ENCODE results near the gene ANXA4.

ANXA4 gene

DNA sequence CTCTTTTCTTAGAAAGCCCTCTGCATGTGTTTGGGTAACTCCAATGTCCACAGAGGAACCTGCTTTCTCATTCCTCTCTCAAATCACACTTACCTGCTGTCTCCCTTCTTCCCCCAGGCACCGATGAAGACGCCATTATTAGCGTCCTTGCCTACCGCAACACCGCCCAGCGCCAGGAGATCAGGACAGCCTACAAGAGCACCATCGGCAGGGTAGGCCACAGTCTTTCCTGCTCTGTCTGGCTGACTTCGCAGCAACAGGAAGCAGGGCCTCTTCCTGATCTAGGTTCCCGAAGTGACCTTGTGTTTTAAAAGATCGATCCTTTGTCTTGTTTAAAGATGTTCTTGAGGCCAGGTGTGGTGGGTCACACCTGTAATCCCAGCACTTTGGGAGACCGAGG, 62.5 kb downstream of the ANXA4 start:
- no peak for DNase-seq (ENCODE audit: low spot score in 2 of 2)
- no peaks in the 10 kb centered on the region for H3K27me3 Mint-ChIP-seq
- ATAC-seq (ENCODE audit: low read depth), result no peak
- no peaks in the 10 kb centered on the region for H3K9me3 Mint-ChIP-seq
- H3K4me1 Mint-ChIP-seq, result peaks cover 26% of the 10 kb centered on the region
- H3K4me3 Mint-ChIP-seq, result peak overlapping the region; percentile 15
- H3K27ac Mint-ChIP-seq, result no peak overlapping the region
- peaks cover 17% of the 10 kb centered on the region for H3K36me3 Mint-ChIP-seq

DNA sequence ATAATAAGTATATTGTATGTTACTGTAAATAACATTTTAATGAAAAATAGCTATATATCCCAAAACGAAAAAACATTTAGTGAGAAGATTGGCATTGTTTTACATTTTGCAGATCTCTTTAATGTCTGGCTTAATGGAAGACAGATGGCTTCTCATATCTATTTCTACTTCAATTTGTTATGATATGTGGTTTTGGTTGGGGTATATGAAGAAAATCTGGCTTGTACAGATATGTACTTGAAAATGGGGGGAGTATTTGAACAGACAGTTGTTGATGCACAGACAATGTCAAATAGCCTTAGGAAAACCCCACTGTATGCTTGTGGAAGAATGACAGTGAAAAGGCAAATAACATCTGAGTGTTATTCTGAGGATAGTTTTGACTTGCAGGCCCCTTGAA, 64.0 kb downstream of the ANXA4 start:
- no peaks in the 10 kb centered on the region for H3K27me3 Mint-ChIP-seq
- peaks cover 20% of the 10 kb centered on the region for H3K4me1 Mint-ChIP-seq
- H3K27ac Mint-ChIP-seq, result no peak overlapping the region
- ATAC-seq (ENCODE audit: low read depth) (no peak), DNase-seq (ENCODE audit: low spot score in 2 of 2) (no peak)
- no peak overlapping the region for H3K4me3 Mint-ChIP-seq
- H3K9me3 Mint-ChIP-seq, result no peaks in the 10 kb centered on the region
- peaks cover 16% of the 10 kb centered on the region for H3K36me3 Mint-ChIP-seq

DNA sequence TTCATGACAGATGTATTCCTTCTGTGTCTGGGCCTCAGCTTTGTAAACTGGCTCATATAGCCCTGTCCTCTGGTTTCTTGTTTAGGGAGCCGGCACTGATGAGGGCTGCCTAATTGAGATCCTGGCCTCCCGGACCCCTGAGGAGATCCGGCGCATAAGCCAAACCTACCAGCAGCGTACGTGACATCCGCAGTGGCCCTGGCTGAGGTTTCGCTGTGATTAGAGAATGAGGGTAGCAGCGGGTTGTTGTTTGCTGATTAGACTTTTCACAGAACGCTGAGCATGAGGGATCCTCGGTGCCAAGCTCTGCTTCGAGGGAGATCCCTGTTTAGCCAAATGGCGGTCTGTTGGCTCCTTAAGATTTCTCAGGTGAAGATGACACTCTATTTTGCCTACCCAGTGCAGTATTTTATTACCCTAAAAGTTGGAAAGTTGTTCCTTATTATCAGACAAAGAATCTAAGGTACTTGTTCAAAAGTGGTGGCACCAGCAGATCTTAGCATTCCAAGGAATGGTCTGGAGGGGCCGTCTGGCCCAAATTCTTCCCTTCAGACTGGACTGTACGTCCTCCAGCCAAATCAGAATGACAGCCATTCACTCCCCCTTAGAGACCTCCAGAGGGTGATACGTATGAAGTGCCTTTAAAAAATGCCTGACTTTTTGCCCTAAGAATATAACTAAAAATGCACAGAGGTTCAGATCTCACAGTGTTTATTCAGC, 66.0 kb downstream of the ANXA4 start:
- no peak overlapping the region for H3K4me3 Mint-ChIP-seq
- no peaks in the 10 kb centered on the region for H3K27me3 Mint-ChIP-seq
- H3K4me1 Mint-ChIP-seq, result peaks cover 13% of the 10 kb centered on the region
- H3K36me3 Mint-ChIP-seq, result peaks cover 24% of the 10 kb centered on the region
- H3K9me3 Mint-ChIP-seq, result no peaks in the 10 kb centered on the region
- ATAC-seq (ENCODE audit: low read depth), result no peak
- no peak for DNase-seq (ENCODE audit: low spot score in 2 of 2)
- no peak overlapping the region for H3K27ac Mint-ChIP-seq

DNA sequence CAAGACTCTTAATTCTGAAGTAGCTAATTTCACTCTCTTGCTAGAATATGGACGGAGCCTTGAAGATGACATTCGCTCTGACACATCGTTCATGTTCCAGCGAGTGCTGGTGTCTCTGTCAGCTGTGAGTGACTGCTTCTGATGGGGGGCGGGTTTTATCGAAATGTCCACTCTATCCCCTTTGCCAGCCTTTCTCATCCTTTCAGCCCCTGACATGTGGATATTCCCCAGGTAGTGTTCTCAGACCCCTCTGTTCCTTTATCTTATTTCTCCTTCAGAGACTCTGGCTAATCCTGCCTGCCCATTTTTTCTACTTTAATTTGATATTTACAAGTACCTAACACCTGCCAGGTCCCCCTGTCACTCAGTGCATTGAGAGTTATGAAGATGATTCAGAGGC, 68.6 kb downstream of the ANXA4 start:
- Mint-ChIP-seq H3K4me1 (no peaks in the 10 kb centered on the region), H3K27ac (no peak overlapping the region), H3K4me3 (no peak overlapping the region), H3K36me3 (peaks cover 26% of the 10 kb centered on the region), H3K9me3 (no peaks in the 10 kb centered on the region), H3K27me3 (no peaks in the 10 kb centered on the region)
- DNase-seq (ENCODE audit: low spot score in 2 of 2) (no peak), ATAC-seq (ENCODE audit: low read depth) (no peak)

DNA sequence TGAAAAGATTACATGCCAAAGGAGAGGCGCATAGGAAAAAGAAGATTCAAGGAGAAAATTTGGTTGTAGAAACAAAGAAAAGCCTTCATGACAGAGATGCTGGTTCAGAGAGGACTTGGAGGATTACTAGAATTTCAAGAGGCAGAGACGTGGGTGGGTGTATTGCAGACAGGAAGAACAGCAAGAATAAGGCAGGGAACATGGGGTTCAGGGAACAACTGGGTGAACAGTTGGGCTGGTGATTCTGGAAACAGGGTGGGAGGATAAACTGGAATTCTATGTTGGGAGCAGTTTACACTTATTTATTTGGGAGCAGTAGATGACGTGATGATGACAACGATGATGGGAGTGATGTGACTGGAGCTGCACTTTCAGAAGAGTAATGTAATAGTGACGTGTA, 69.1 kb downstream of the ANXA4 start:
- Mint-ChIP-seq H3K27me3 (no peaks in the 10 kb centered on the region), H3K9me3 (no peaks in the 10 kb centered on the region), H3K27ac (no peak overlapping the region), H3K4me1 (no peaks in the 10 kb centered on the region), H3K4me3 (no peak overlapping the region), H3K36me3 (peaks cover 24% of the 10 kb centered on the region)
- no peak for DNase-seq (ENCODE audit: low spot score in 2 of 2)
- no peak for ATAC-seq (ENCODE audit: low read depth)

DNA sequence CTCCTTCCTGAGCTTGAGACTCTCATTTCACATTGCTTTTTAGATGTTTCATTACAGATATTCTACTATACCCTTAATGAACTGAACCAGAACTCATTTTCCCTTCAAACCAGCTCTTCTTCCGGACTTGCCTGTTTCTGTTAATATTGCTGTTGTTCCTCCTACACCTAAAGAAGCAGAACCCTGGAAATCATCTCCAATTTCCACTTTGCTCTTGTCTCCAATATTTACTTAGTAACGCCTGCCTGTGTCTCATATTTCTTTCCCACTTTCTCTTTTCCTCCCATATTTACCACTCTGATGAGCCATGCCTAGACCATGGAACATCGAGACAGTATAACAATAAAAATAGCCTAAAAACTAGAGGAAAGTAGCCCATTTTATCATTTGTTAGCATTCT, 69.7 kb downstream of the ANXA4 start:
- no peaks in the 10 kb centered on the region for H3K27me3 Mint-ChIP-seq
- H3K9me3 Mint-ChIP-seq, result no peaks in the 10 kb centered on the region
- ATAC-seq (ENCODE audit: low read depth), result no peak
- DNase-seq (ENCODE audit: low spot score in 2 of 2), result no peak
- no peaks in the 10 kb centered on the region for H3K4me1 Mint-ChIP-seq
- no peak overlapping the region for H3K4me3 Mint-ChIP-seq
- H3K36me3 Mint-ChIP-seq, result peaks cover 20% of the 10 kb centered on the region
- no peak overlapping the region for H3K27ac Mint-ChIP-seq

DNA sequence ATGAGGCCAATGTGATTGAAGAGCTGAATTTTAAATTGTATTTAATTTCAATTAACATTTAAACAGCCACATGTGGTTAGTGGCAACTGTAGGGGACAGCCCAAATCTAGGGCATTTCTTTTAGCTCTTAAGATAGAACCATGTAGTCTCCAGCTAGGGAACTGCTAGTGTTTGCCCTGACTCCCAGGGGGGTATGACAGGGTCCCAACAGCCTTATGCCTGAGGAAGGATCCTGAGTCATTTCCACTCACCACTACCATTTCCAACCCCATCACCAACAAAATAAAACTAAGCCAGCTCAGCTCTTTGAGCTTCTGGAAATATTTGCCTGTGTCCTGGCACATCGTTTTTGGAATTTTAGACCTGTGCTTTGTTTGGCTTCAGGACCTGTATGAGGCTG, 73.8 kb downstream of the ANXA4 start:
- Mint-ChIP-seq H3K9me3 (no peaks in the 10 kb centered on the region), H3K27me3 (no peaks in the 10 kb centered on the region), H3K27ac (no peak overlapping the region), H3K4me3 (no peak overlapping the region), H3K4me1 (peaks cover 3% of the 10 kb centered on the region), H3K36me3 (peaks cover 18% of the 10 kb centered on the region)
- ATAC-seq (ENCODE audit: low read depth) (no peak), DNase-seq (ENCODE audit: low spot score in 2 of 2) (no peak)

DNA sequence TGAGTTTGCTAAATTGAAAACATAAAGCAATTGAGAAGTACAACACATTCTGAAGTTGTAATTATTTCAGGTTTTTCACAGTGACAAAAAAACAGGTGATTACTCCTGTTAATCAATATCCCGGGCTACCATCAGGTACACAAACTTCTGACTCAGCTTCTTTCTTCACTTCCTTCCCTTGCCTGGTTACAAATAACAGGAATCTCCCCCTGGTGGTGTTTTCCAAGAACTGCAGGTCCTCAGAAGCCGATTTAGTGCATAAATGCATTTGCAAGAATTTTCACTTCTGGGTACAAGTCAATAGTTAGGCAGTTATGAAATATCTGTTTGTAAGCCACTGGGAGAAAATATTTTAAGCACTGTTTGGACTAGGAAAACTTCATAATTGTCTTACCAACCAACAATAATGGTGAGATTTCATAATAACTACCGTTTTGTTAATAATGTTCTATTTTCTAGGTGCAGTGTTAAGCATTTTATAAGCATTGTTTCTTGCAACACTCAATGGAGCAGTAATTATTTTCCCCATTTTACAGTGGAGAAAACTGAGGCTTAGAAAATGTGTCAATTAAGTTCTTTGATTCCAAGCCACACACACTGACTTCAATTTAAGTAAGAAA, 75.1 kb downstream of the ANXA4 start:
- Mint-ChIP-seq H3K36me3 (peaks cover 14% of the 10 kb centered on the region), H3K9me3 (no peaks in the 10 kb centered on the region), H3K27me3 (no peaks in the 10 kb centered on the region), H3K4me3 (no peak overlapping the region), H3K27ac (no peak overlapping the region), H3K4me1 (peaks cover 3% of the 10 kb centered on the region)
- DNase-seq (ENCODE audit: low spot score in 2 of 2) (peak; percentile 48 to 79), ATAC-seq (ENCODE audit: low read depth) (peak; percentile 80)

DNA sequence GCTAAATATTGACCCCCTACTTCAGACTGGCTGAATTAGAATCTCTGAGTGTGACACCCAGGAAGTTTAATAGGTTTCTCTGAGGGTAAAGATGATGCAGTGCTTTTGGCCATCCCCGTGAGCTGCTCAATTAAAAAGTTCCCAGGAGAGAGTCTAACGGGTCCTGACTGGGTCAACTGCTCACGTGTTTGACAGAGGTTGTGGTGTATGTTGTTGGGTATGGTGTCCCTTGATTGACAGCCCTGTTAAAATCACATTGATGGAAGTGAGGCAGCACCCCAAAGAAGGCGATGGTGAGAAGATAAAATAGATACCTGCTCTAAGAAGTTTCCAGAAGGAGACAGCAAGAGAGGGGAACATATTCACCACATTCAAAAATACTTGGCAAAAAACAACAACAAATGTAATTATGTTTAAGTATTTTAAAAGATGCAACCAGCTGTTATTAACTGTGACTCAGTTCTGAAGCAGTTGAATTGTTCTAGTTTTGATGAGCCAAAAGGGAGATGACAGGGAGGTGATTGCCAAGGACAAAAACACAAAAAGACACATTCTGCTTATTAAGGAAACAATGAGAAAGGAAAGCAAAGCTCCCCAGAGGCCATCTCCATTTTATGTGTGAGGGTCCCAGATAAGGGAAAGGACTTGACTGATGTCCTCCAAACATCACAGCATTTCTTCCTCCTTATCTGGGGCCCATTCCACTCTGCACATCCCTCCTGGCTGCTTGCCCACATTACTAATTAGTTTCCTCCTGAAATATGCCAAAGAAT, 76.0 kb downstream of the ANXA4 start:
- no peaks in the 10 kb centered on the region for H3K9me3 Mint-ChIP-seq
- DNase-seq (ENCODE audit: low spot score in 2 of 2), result no peak
- H3K36me3 Mint-ChIP-seq, result peaks cover 16% of the 10 kb centered on the region
- no peak for ATAC-seq (ENCODE audit: low read depth)
- no peak overlapping the region for H3K27ac Mint-ChIP-seq
- H3K4me3 Mint-ChIP-seq, result no peak overlapping the region
- peaks cover 3% of the 10 kb centered on the region for H3K4me1 Mint-ChIP-seq
- no peaks in the 10 kb centered on the region for H3K27me3 Mint-ChIP-seq

DNA sequence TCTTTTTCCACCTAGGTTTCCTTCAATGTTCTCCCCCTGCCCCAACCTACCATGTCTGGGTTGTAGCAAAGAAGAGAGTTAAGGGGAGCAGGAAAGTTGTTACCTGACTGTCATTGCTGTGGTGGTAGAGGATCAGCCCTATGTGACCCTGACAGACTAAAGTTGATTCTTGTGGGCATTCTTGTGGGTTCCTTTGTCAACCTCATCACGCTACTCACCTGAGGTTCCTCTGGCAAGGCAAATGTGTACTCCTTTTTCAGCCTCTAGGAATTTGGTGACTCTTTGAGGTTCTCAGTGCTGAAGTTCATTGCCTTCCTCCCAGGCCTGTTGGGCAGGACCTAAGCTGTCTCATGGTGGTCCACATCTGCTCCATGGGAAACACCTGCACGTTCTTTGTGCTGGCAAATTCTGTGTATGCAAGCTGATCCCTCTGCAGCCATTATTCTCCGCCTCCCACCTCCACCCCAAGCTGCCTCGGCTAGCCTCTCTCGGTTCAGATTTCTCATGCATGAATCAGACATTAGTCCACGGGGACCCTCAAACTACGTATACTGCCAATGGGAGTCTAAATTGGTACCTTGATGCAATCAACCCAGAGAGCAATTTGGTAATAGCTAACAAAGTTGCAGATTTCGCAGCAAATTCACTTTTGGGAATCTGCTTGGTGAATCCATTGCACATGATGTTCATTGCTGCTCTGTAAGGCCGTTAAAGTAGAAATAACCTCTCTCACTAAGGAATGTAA, 86.0 kb downstream of the ANXA4 start:
- Mint-ChIP-seq H3K27ac (peak overlapping the region; percentile 88), H3K36me3 (peaks cover 4% of the 10 kb centered on the region), H3K4me3 (peak overlapping the region; percentile 79), H3K4me1 (peaks cover 10% of the 10 kb centered on the region), H3K27me3 (no peaks in the 10 kb centered on the region), H3K9me3 (no peaks in the 10 kb centered on the region)
- DNase-seq (ENCODE audit: low spot score in 2 of 2), result no peak
- ATAC-seq (ENCODE audit: low read depth), result no peak

DNA sequence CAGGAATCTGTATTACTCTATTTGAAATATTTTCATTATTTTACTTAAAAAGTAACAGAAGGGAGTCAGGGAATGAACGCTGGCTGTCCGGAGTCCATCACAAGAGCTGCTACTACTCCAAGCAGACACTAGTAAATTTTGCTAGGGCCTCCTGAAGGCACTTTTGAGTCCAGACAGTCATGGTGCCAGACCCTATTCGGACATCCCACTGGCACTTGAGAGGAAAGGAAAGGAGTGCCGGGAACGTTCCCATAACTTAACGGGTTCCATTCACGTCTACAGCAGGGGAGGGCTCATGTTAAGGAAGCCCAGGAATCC, 87.0 kb downstream of the ANXA4 start:
- Mint-ChIP-seq H3K4me3 (peak overlapping the region; percentile 99), H3K4me1 (peaks cover 12% of the 10 kb centered on the region), H3K27ac (peak overlapping the region; percentile 88), H3K36me3 (peaks cover 4% of the 10 kb centered on the region), H3K9me3 (no peaks in the 10 kb centered on the region), H3K27me3 (no peaks in the 10 kb centered on the region)
- peak in 1 of 2 donors; percentile 5 for DNase-seq (ENCODE audit: low spot score in 2 of 2)
- ATAC-seq (ENCODE audit: low read depth), result peak; percentile 0

DNA sequence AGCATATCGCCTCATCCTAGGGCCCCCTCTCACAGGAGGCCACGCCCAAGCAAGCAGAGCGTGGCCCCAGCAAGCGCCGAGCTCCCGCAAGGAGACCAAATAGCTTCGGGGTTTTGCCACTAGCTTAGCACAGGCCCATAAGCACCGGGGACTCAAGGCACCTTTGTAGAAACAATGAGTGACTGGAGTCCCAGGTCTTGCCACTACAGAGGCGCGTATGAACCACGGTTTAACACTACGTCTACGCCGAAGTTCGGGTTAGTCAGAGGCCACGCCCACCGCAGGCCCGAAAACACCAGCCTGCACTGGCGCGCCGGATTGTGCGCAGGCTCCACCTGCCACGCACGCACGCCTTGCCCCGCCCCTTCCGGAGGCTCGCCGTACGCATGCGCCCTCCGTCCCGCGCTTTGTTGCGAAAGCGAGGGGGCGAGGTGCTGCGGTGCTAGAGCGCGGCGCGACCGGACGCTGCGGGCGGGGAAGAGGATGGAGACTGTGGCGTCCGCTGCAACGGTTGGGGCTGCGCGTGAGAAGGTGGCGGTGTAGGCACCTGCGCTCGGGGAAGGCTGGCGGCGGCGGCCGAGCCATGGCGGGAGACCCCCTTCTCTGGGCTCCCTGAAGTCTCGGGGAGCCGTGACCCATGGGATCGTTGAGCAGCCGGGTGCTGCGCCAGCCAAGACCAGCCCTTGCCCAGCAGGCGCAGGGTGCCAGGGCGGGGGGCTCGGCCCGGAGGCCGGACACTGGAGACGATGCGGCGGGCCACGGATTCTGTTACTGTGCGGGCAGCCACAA, 87.5 kb downstream of the ANXA4 start, which contains the start of gene GMCL1:
Gene GMCL1 (plus strand): TSS at position 405 of the 789 bp plus-strand sequence. CDS start 233 bp downstream, at position 638.
- peaks cover 16% of the 10 kb centered on the region for H3K4me1 Mint-ChIP-seq
- H3K36me3 Mint-ChIP-seq, result peaks cover 6% of the 10 kb centered on the region
- ATAC-seq (ENCODE audit: low read depth), result peak; percentile 92
- H3K27me3 Mint-ChIP-seq, result no peaks in the 10 kb centered on the region
- no peaks in the 10 kb centered on the region for H3K9me3 Mint-ChIP-seq
- peak within 1 kb of the TSS; percentile 99 for H3K4me3 Mint-ChIP-seq
- peak; percentile 99 for DNase-seq (ENCODE audit: low spot score in 2 of 2)
- peak within 1 kb of the TSS; percentile 88 for H3K27ac Mint-ChIP-seq

Measured in memory B cell (primary cell).